Smooth muscle cell (in vitro differentiated cells): Measurements from ENCODE around the gene ADISSP. TPM values are rescaled to one million over a fixed set of nuclear protein-coding genes. Genes with fewer than 3 reads are reported as not detected.

Source experiments
- DNase-seq: peaks from one replicate; lab custom pipeline; 2025; ENCODE audit not compliant: unreplicated experiment; lab: John Stamatoyannopoulos, UW
- H2AFZ ChIP-seq: fragments of 200-600 bp; sonication (generic); 2 replicates; pipeline ENCODE4 v1.6.0; 2016; ENCODE audit warnings: antibody characterized with exemption, low read depth, mild to moderate bottlenecking
- H3F3A ChIP-seq: fragments of 200-600 bp; sonication (generic); 2 replicates; pipeline ENCODE4 v1.6.0; 2017; ENCODE audit warnings: antibody characterized with exemption, low read depth
- H3K27ac ChIP-seq: fragments of 200-600 bp; sonication (generic); 2 replicates; pipeline ENCODE4 v1.5.1; 2016; ENCODE audit warnings: low read depth, mild to moderate bottlenecking
- H3K27me3 ChIP-seq: fragments of 200-600 bp; sonication (generic); 2 replicates; pipeline ENCODE4 v1.6.1; 2016; ENCODE audit warnings: low read depth, mild to moderate bottlenecking
- H3K36me3 ChIP-seq: fragments of 200-600 bp; sonication (generic); 2 replicates; pipeline ENCODE4 v1.5.1; 2016; ENCODE audit warnings: low read depth
- H3K4me1 ChIP-seq: fragments of 200-600 bp; sonication (generic); 2 replicates; pipeline ENCODE4 v1.5.1; 2016; ENCODE audit warnings: low read depth
- H3K4me2 ChIP-seq: fragments of 200-600 bp; sonication (generic); 2 replicates; pipeline ENCODE4 v1.6.0; 2016; ENCODE audit warnings: mild to moderate bottlenecking
- H3K4me3 ChIP-seq: fragments of 200-600 bp; sonication (generic); 2 replicates; pipeline ENCODE4 v1.5.1; 2016; ENCODE audit warnings: mild to moderate bottlenecking
- H3K79me2 ChIP-seq: fragments of 200-600 bp; sonication (generic); 2 replicates; pipeline ENCODE4 v1.6.0; 2016; ENCODE audit warnings: low read depth, mild to moderate bottlenecking
- H3K9ac ChIP-seq: fragments of 200-600 bp; sonication (generic); 2 replicates; pipeline ENCODE4 v1.6.0; 2016; ENCODE audit warnings: low read depth
- H3K9me3 ChIP-seq: fragments of 200-600 bp; sonication (generic); replicated peaks from 2 replicates; pipeline ENCODE4 v1.5.1; 2016; ENCODE audit warnings: low read depth
- H4K20me1 ChIP-seq: fragments of 200-600 bp; sonication (generic); 2 replicates; pipeline ENCODE4 v1.6.0; 2016; ENCODE audit warnings: low read depth
- WGBS: methylation state at CpG from one replicate; pipeline ENCODE4 v1.1.7; 2016; ENCODE audit warnings: low lambda C conversion rate; 5-methylcytosine and 5-hydroxymethylcytosine counted together
- polyA plus RNA-seq: library from polyadenylated mRNA; unstranded; fragments of >200 nt; fragmentation: Nextera tagmentation; extraction: Ambion mirVana; gene quantifications from 2 replicates; pipeline ENCODE4 v1.2.1, GENCODE V29; 2016
- total RNA-seq: library from RNA; depleted of rRNA; stranded (reverse); fragments of >200 nt; gene quantifications from 2 replicates; pipeline ENCODE4 v1.2.3, GENCODE V29; 2014
- TF ChIP-seq, protein P1 (sequence below): fragments of 200-600 bp; sonication (generic); IDR thresholded peaks from 2 replicates; pipeline ENCODE4 v1.5.1; 2017; ENCODE audit warnings: borderline replicate concordance, mild to moderate bottlenecking, antibody characterized with exemption; ENCODE audit not compliant: insufficient read depth, poor library complexity, severe bottlenecking

ADISSP gene
- total and polyA plus RNA-seq, 2 experiments from 2014 or later: 7.6 to 46.7 TPM

DNA sequence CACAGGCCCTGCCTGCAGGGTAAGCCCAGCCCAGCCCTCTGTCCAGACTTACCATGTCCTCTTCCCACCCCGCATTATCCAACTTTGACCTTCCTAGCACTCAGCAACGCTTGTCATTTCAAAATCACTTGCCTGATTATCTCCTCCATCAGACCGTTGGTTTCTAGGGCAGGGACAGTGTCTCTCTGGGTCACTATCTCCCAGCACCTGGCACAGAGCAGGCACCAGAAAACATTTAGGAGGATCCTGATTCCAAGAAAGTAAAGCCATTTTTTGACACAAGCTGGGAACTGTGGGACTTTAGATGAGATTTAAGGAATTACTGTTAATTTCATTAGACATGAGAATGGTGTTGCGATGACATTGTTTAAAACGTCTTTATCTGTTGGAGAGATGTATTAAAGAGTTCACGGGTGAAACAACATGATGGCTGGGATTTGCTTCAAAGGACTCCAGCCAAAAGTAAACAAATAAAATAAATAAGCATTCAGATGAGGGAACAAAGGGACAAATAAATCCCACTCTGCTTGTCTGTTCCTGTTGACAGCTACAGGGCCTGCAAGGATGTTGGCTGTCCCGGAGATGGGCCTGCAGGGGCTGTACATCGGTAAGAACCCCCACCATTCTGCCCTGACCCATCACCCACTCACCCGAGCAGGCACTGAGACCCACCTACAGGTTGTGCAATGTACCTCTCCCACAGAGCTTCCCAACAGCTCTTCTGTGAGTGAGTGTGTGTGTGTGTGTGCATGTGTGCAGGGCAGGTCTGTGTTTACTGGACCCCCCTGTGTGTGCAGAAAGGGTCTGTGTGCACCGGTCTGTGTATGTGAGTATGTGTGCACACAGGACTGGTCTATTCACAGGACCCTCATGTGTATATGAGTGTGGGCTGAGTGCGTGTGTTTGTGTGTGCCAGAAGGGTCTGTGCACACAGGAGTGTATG is 29.2 kb downstream of the ADISSP start:
- TF ChIP-seq, protein P1, sequence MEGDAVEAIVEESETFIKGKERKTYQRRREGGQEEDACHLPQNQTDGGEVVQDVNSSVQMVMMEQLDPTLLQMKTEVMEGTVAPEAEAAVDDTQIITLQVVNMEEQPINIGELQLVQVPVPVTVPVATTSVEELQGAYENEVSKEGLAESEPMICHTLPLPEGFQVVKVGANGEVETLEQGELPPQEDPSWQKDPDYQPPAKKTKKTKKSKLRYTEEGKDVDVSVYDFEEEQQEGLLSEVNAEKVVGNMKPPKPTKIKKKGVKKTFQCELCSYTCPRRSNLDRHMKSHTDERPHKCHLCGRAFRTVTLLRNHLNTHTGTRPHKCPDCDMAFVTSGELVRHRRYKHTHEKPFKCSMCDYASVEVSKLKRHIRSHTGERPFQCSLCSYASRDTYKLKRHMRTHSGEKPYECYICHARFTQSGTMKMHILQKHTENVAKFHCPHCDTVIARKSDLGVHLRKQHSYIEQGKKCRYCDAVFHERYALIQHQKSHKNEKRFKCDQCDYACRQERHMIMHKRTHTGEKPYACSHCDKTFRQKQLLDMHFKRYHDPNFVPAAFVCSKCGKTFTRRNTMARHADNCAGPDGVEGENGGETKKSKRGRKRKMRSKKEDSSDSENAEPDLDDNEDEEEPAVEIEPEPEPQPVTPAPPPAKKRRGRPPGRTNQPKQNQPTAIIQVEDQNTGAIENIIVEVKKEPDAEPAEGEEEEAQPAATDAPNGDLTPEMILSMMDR: no peak
- no peaks in the 10 kb centered on the region for H3K9me3 ChIP-seq
- H3K27ac ChIP-seq: no peak overlapping the region
- H3K4me2 ChIP-seq: no peak overlapping the region
- H3K9ac ChIP-seq: no peak overlapping the region
- H3K27me3 ChIP-seq: no peaks in the 10 kb centered on the region
- H3K79me2 ChIP-seq: no peaks in the 10 kb centered on the region
- H4K20me1 ChIP-seq: no peaks in the 10 kb centered on the region
- 77% methylated on average over 11 of the region's 11 CpGs for WGBS
- no peak for DNase-seq
- no peak overlapping the region for H3K4me3 ChIP-seq
- H3F3A ChIP-seq: no peaks in the 10 kb centered on the region
- no peak overlapping the region for H2AFZ ChIP-seq
- no peaks in the 10 kb centered on the region for H3K36me3 ChIP-seq
- H3K4me1 ChIP-seq: no peaks in the 10 kb centered on the region

DNA sequence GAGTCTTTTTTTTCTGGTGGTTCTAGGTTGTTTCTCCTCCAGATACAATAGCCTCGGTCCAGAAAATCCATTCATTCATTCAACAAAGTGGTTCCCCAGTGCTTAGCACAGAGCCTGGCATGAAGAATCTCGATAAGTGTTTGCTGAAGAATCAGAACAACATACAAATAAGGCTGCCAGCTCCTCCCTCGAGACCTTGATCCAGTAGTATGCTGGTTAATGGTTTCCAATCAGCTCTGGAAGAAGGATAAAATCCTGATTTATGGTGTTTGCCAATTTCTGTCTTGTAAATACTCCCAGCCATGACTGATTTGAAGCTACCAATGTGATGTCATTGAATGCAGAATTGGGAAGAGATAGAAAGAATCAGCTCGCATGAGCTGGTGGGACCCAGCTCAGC is 31.8 kb downstream of the ADISSP start:
- no peaks in the 10 kb centered on the region for H3K4me1 ChIP-seq
- H3K27me3 ChIP-seq: no peaks in the 10 kb centered on the region
- no peaks in the 10 kb centered on the region for H3F3A ChIP-seq
- no peak overlapping the region for H3K4me2 ChIP-seq
- DNase-seq: no peak
- TF ChIP-seq, protein P1: no peak
- H3K36me3 ChIP-seq: no peaks in the 10 kb centered on the region
- no peaks in the 10 kb centered on the region for H4K20me1 ChIP-seq
- no peak overlapping the region for H2AFZ ChIP-seq
- no peak overlapping the region for H3K9ac ChIP-seq
- no peaks in the 10 kb centered on the region for H3K79me2 ChIP-seq
- no peaks in the 10 kb centered on the region for H3K9me3 ChIP-seq
- no peak overlapping the region for H3K4me3 ChIP-seq
- 94% methylated on average over 4 of the region's 4 CpGs for WGBS
- H3K27ac ChIP-seq: no peak overlapping the region

DNA sequence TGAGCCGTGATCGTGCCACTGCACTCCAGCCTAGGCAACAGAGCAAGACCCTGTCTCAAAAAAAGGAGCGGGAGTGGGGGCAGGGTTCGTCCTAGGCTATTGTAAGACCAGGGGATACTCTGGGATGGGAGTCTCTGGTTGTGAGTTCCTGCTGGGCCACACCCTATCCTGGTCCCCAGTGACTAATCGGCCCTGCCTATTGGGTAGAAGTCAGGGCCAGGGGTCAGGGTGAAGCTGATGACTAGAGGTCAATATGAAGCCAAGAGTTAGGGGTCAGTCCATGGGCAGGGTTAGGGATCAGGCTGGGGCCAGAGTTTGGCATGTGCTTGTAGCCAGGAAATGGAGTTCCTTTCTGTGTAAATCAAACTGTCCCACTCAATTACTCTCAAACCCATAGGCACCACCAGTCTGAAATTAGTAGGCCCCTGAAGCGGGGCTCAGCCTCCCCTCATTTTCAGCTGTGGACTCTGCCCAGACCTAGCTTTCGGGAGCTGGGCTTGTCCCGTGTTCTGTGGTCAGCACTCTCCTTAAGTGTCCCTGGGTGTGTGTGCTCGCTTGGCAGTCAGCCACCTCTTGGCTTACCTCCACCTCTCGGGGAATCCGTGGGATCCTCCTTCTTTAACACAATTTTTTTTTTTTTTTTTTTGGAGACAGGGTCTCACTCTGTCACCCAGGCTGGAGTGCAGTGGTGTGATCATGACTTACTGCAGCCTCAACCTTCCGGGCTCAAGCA is 33.3 kb downstream of the ADISSP start:
- Histone ChIP-seq H3F3A (no peaks in the 10 kb centered on the region), H3K4me1 (no peaks in the 10 kb centered on the region), H4K20me1 (no peaks in the 10 kb centered on the region), H3K36me3 (no peaks in the 10 kb centered on the region), H3K9me3 (no peaks in the 10 kb centered on the region), H3K4me3 (no peak overlapping the region), H3K27ac (no peak overlapping the region), H3K27me3 (no peaks in the 10 kb centered on the region), H3K4me2 (no peak overlapping the region), H3K9ac (no peak overlapping the region), H2AFZ (no peak overlapping the region), H3K79me2 (no peaks in the 10 kb centered on the region)
- TF ChIP-seq, protein P1: no peak
- no peak for DNase-seq
- WGBS: 79% methylated on average over 12 of the region's 12 CpGs
